Measurements from ENCODE around the gene NDUFA13. TPM values are rescaled to one million over a fixed set of nuclear protein-coding genes. Genes with fewer than 3 reads are reported as not detected.

Gene NDUFA13
- total RNA-seq, 1 donor from 2014 or later = 391 TPM

- no peak for DNase-seq
- Mint-ChIP-seq H3K36me3 (ENCODE audit: low read depth) (peaks cover 37% of the 10 kb centered on the region), H3K9me3 (no peaks in the 10 kb centered on the region), H3K27ac (no peak overlapping the region), H3K4me1 (peaks cover 2% of the 10 kb centered on the region), H3K4me3 (no peak overlapping the region), H3K27me3 (no peaks in the 10 kb centered on the region)
- intact Hi-C loops (cut with micrococcal nuclease) = no loop called here
Observed at GRCh38 chr19:19495614-19496603, 20.1 kb upstream of the NDUFA13 start.

GRCh38 chr19:19498255-19498991 lies 17.6 kb upstream of the NDUFA13 start:
- Mint-ChIP-seq H3K4me1 (peaks cover 2% of the 10 kb centered on the region), H3K27ac (no peak overlapping the region), H3K4me3 (no peak overlapping the region), H3K36me3 (ENCODE audit: low read depth) (peaks cover 54% of the 10 kb centered on the region), H3K27me3 (no peaks in the 10 kb centered on the region), H3K9me3 (no peaks in the 10 kb centered on the region)
- intact Hi-C loops (cut with micrococcal nuclease) = no loop called here
- no peak for DNase-seq

GRCh38 chr19:19499272-19499995 lies 16.6 kb upstream of the NDUFA13 start:
- H3K27me3 Mint-ChIP-seq = no peaks in the 10 kb centered on the region
- no peak overlapping the region for H3K4me3 Mint-ChIP-seq
- H3K4me1 Mint-ChIP-seq = peaks cover 2% of the 10 kb centered on the region
- intact Hi-C loops (cut with micrococcal nuclease) = no loop called here
- DNase-seq = no peak
- no peaks in the 10 kb centered on the region for H3K9me3 Mint-ChIP-seq
- H3K27ac Mint-ChIP-seq = no peak overlapping the region
- H3K36me3 Mint-ChIP-seq (ENCODE audit: low read depth) = peaks cover 54% of the 10 kb centered on the region

- Mint-ChIP-seq H3K9me3 (no peaks in the 10 kb centered on the region), H3K36me3 (ENCODE audit: low read depth) (peaks cover 49% of the 10 kb centered on the region), H3K27me3 (no peaks in the 10 kb centered on the region), H3K4me3 (no peak overlapping the region), H3K4me1 (peaks cover 2% of the 10 kb centered on the region), H3K27ac (no peak overlapping the region)
- intact Hi-C loops (cut with micrococcal nuclease) = no loop called here
- no peak for DNase-seq
Observed at GRCh38 chr19:19500975-19501644, 14.9 kb upstream of the NDUFA13 start.

DNA sequence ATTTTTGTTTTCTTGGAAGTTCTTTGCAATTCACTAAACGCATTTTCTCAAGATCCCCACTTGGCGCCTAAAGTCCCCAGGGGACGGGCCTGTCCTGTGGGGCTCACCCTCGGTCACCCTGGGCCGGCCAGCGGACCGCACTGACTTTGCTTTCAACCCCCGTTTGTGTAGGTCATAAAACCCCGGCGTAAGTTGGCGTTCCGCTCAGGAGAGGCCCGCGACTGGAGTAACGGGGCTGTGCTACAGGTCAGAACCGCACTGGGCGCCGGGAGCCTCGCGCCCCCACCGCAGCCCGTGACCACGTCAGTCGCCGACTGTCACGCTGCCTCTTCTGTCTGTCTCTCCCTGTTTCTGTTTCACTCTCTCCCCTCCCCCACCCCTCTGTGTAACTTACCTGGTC lies 14.2 kb upstream of the NDUFA13 start:
- intact Hi-C loops (cut with micrococcal nuclease) = no loop called here
- Mint-ChIP-seq H3K4me3 (no peak overlapping the region), H3K27me3 (no peaks in the 10 kb centered on the region), H3K27ac (no peak overlapping the region), H3K36me3 (ENCODE audit: low read depth) (peaks cover 50% of the 10 kb centered on the region), H3K4me1 (peaks cover 3% of the 10 kb centered on the region), H3K9me3 (no peaks in the 10 kb centered on the region)
- DNase-seq = no peak

DNA sequence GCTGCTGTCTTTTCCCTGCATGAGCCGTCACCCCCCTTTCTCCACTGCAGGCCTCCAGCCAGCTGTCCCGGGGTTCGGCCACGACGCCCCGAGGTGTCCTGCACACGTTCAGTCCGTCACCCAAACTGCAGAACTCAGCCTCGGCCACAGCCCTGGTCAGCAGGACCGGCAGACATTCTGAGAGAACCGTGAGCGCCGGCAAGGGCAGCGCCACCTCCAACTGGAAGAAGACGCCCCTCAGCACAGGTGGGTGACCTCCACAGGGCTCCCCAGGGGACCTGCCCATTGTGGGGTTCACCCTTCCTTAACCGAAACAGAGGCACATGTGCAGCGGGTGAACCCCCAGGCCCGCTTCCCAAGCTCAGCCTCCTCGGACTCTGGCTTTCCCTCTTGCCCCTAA lies 13.7 kb upstream of the NDUFA13 start:
- Mint-ChIP-seq H3K9me3 (no peaks in the 10 kb centered on the region), H3K4me3 (no peak overlapping the region), H3K27ac (no peak overlapping the region), H3K36me3 (ENCODE audit: low read depth) (peaks cover 51% of the 10 kb centered on the region), H3K27me3 (no peaks in the 10 kb centered on the region), H3K4me1 (peaks cover 2% of the 10 kb centered on the region)
- intact Hi-C loops (cut with micrococcal nuclease) = no loop called here
- no peak for DNase-seq

DNA sequence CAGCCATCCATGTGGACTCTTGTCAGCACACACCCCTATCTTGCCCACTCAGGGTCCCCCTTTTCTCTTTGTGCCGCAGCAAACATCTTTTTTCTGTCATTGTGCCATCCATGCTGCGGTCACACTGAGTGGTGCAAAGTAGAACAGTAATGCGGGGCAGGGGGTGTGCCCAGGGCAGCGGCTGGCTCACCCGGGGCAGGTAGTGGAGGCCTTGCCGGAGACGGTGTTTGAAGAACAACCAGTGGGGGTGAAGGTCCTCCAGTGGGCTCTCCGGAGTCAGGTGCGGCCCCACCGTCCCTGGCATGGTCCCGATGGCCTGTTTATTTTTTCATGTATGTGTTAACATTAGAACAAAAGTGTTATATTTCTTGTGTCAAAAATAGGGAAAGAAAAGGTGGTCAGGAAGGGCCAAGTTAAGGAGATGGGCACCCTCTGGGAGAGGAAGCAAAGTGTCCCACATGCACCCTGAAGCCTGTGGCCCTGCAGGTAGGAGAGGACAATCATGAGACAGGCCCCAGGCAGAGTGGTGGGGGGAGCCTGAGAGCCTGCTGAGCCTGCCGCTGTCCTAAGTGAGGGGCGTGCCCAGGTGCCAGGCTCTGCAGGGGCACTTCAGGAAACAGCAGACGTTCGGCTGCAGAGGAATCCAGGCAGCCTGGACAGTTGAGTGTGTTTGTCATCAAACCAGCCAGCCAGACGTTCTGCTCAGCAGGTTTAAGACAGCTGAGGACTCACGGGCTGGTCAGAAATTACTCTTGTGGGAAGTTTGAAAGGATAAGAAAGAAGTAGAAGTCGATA lies 13.0 kb upstream of the NDUFA13 start:
- H3K9me3 Mint-ChIP-seq = no peaks in the 10 kb centered on the region
- DNase-seq = no peak
- peaks cover 1% of the 10 kb centered on the region for H3K4me1 Mint-ChIP-seq
- H3K27ac Mint-ChIP-seq = no peak overlapping the region
- no peaks in the 10 kb centered on the region for H3K27me3 Mint-ChIP-seq
- no peak overlapping the region for H3K4me3 Mint-ChIP-seq
- peaks cover 56% of the 10 kb centered on the region for H3K36me3 Mint-ChIP-seq (ENCODE audit: low read depth)
- intact Hi-C loops (cut with micrococcal nuclease) = no loop called here

GRCh38 chr19:19504754-19505668 lies 11.0 kb upstream of the NDUFA13 start:
- no peak for DNase-seq
- Mint-ChIP-seq H3K4me1 (peaks cover 1% of the 10 kb centered on the region), H3K27me3 (no peaks in the 10 kb centered on the region), H3K27ac (no peak overlapping the region), H3K4me3 (no peak overlapping the region), H3K36me3 (ENCODE audit: low read depth) (peaks cover 50% of the 10 kb centered on the region), H3K9me3 (no peaks in the 10 kb centered on the region)
- intact Hi-C loops (cut with micrococcal nuclease) = no loop called here

DNA sequence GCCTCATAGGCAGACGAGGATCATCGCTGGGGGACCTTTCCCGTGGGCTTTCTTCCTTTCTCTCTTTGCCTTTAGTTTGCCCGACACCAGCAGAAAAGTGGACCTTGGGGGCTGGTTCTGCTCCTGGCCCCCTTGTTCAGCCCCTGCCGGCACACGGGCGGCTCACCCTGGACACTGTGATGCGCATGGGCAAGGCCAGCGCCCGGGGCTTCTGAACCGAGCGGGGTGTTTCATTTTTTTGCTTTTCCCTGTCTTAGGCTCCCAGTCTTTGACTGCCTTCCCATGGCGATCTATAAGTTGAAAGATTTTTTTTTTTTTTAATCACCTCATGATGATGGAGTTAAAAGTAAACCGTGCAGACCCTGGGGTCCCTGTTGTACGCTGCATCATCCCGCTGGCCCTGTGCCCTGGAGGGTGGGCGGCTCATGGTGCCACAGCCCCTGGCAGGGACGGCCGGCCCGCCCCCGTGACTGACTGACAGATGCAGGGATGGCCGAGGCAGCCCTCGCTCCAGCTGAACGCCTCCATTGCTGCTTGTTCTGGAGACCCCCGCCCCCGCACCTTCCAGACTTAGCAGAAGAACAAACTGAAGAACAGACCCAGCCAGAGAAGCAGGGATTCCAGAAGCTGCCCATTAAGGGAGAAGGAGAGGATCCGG lies 10.2 kb upstream of the NDUFA13 start:
- Mint-ChIP-seq H3K4me1 (peaks cover 1% of the 10 kb centered on the region), H3K27me3 (no peaks in the 10 kb centered on the region), H3K4me3 (no peak overlapping the region), H3K36me3 (ENCODE audit: low read depth) (peaks cover 48% of the 10 kb centered on the region), H3K9me3 (no peaks in the 10 kb centered on the region), H3K27ac (no peak overlapping the region)
- intact Hi-C loops (cut with micrococcal nuclease) = no loop called here
- DNase-seq = no peak

GRCh38 chr19:19506592-19506991 lies 9.4 kb upstream of the NDUFA13 start:
- H3K27ac Mint-ChIP-seq = no peak overlapping the region
- H3K36me3 Mint-ChIP-seq (ENCODE audit: low read depth) = peaks cover 42% of the 10 kb centered on the region
- intact Hi-C loops (cut with micrococcal nuclease) = no loop called here
- no peaks in the 10 kb centered on the region for H3K27me3 Mint-ChIP-seq
- no peaks in the 10 kb centered on the region for H3K9me3 Mint-ChIP-seq
- no peak overlapping the region for H3K4me3 Mint-ChIP-seq
- DNase-seq = no peak
- peaks cover 1% of the 10 kb centered on the region for H3K4me1 Mint-ChIP-seq

- Mint-ChIP-seq H3K27ac (no peak overlapping the region), H3K36me3 (ENCODE audit: low read depth) (peaks cover 38% of the 10 kb centered on the region), H3K9me3 (no peaks in the 10 kb centered on the region), H3K4me1 (peaks cover 1% of the 10 kb centered on the region), H3K27me3 (no peaks in the 10 kb centered on the region), H3K4me3 (no peak overlapping the region)
- intact Hi-C loops (cut with micrococcal nuclease) = no loop called here
- DNase-seq = no peak
Observed at GRCh38 chr19:19507354-19507753, 8.7 kb upstream of the NDUFA13 start.

DNA sequence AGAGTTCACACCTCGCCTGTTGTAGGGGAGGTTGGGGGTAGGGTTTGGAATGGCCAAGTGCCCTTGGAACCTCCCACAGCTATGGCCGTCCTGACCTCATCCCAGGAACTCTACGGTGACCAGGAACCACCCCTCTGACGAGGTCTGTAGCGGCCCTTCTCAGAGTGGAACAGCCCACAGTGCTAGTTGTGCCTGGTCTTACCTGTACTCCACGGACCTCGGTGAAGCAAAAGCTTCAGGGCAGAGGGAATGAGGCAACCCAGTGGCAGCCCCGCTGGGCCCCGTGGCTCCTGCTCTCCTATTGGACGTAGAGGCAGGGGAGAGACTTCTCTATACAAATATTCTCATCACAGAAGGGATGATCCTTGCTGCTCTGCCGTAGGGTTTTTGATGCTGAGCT lies 7.8 kb upstream of the NDUFA13 start:
- Mint-ChIP-seq H3K4me3 (no peak overlapping the region), H3K27me3 (no peaks in the 10 kb centered on the region), H3K27ac (no peak overlapping the region), H3K9me3 (no peaks in the 10 kb centered on the region), H3K36me3 (ENCODE audit: low read depth) (peaks cover 30% of the 10 kb centered on the region), H3K4me1 (peaks cover 1% of the 10 kb centered on the region)
- intact Hi-C loops (cut with micrococcal nuclease) = no loop called here
- no peak for DNase-seq

All from activated CD4-positive, alpha-beta T cell treated with anti-CD3 and anti-CD28 coated beads, Interleukin-2, amount 10 ng/mL, durations not matched to agents 24 days and 14 days (primary cell).